NCI-H2107 (cell line): ENCODE data around the gene INSRR.

Experiments used
- DNase-seq: peaks from one replicate; lab custom pipeline; 2025; lab: John Stamatoyannopoulos, UW

INSRR gene

GRCh38 chr1:156826630-156827029 is 32.3 kb downstream of the INSRR start:
- DNase-seq, result no peak

GRCh38 chr1:156823210-156823790 is 35.6 kb downstream of the INSRR start:
- no peak for DNase-seq

GRCh38 chr1:156822680-156823079 is 36.2 kb downstream of the INSRR start:
- DNase-seq, result no peak

- no peak for DNase-seq
Observed at GRCh38 chr1:156821801-156822200, 37.1 kb downstream of the INSRR start.

- DNase-seq, result no peak
Observed at GRCh38 chr1:156816561-156817328, 42.2 kb downstream of the INSRR start, which contains the start of gene SH2D2A. SH2D2A (minus strand) TSS chr1:156816848; CDS start chr1:156816708, 140 bp downstream.

- no peak for DNase-seq
Observed at GRCh38 chr1:156815961-156816422, 42.9 kb downstream of the INSRR start.

GRCh38 chr1:156815307-156815826 is 43.5 kb downstream of the INSRR start:
- no peak for DNase-seq

GRCh38 chr1:156814571-156815260 is 44.2 kb downstream of the INSRR start:
- DNase-seq, result no peak

GRCh38 chr1:156813750-156814570 is 45.0 kb downstream of the INSRR start:
- peak; percentile 36 for DNase-seq

GRCh38 chr1:156813298-156813697 is 45.6 kb downstream of the INSRR start:
- DNase-seq, result no peak

GRCh38 chr1:156812293-156812990 is 46.5 kb downstream of the INSRR start:
- DNase-seq, result no peak

GRCh38 chr1:156811168-156811567 is 47.7 kb downstream of the INSRR start:
- DNase-seq, result no peak

- DNase-seq, result no peak
Observed at GRCh38 chr1:156809711-156810366, 49.1 kb downstream of the INSRR start.

GRCh38 chr1:156809281-156809680 is 49.6 kb downstream of the INSRR start:
- DNase-seq, result no peak

- no peak for DNase-seq
Observed at GRCh38 chr1:156808186-156809030, 50.5 kb downstream of the INSRR start.

GRCh38 chr1:156807627-156808026 is 51.3 kb downstream of the INSRR start:
- no peak for DNase-seq

GRCh38 chr1:156806512-156807440 is 52.1 kb downstream of the INSRR start:
- DNase-seq, result no peak

GRCh38 chr1:156805766-156806511 is 53.0 kb downstream of the INSRR start:
- no peak for DNase-seq
